Cardiac muscle cell (in vitro differentiated cells and primary cell): ENCODE results near the gene PIAS1. TPM values are rescaled to one million over a fixed set of nuclear protein-coding genes. Genes with fewer than 3 reads are reported as not detected.
"Not testable (repeated sequence)": the region's sequence is repeated elsewhere in the genome, so short reads cannot be mapped to it uniquely, and the experiment has no call there.

Experiments used
- DNase-seq, 2 donors: peaks; one replicate each; pipeline versions ENCODE4 v3.0.0 to v3.0.0-alpha.2; 2010 to 2017; ENCODE audit warnings: low read depth in 1 of 2, low spot score in 1 of 2
- H3K27ac ChIP-seq: fragments of 200-600 bp; sonication (generic); 2 replicates; pipeline ENCODE4 v1.5.1; 2016
- H3K27me3 ChIP-seq: fragments of 200-600 bp; sonication (generic); 2 replicates; pipeline ENCODE4 v1.6.0; 2016; ENCODE audit warnings: control low read depth
- H3K36me3 ChIP-seq: fragments of 200-600 bp; sonication (generic); 2 replicates; pipeline ENCODE4 v1.5.1; 2016; ENCODE audit warnings: control low read depth
- H3K4me1 ChIP-seq: fragments of 200-600 bp; sonication (generic); 2 replicates; pipeline ENCODE4 v1.8.1; 2017; ENCODE audit warnings: low read depth, mild to moderate bottlenecking, mixed run types
- H3K4me3 ChIP-seq: fragments of 200-600 bp; sonication (generic); 2 replicates; pipeline ENCODE4 v1.5.1; 2016; ENCODE audit warnings: mild to moderate bottlenecking
- H3K9me3 ChIP-seq: fragments of 200-600 bp; sonication (generic); 2 replicates; pipeline ENCODE4 v1.5.1; 2017; ENCODE audit warnings: low read depth, mild to moderate bottlenecking, control low read depth
- CTCF ChIP-seq: IDR thresholded peaks from 2 replicates; pipeline ENCODE4 v1.5.1; 2012; ENCODE audit warnings: low read depth, mild to moderate bottlenecking, low read length
- polyA plus RNA-seq: library from polyadenylated mRNA; unstranded; fragments of >200 nt; fragmentation: Nextera tagmentation; extraction: Ambion mirVana; gene quantifications from 2 replicates; pipeline ENCODE4 v1.2.1, GENCODE V29; 2016
- total RNA-seq: library from RNA; depleted of rRNA; stranded (reverse); fragments of >200 nt; gene quantifications from 2 replicates; pipeline ENCODE4 v1.2.3, GENCODE V29; 2016

The PIAS1 gene
- total and polyA plus RNA-seq, 2 experiments from 2014 or later, result 29.0 to 44.3 TPM

GRCh38 chr15:68224108-68224507 is 170.0 kb downstream of the PIAS1 start:
- H3K4me3 ChIP-seq, result no peak overlapping the region
- no peaks in the 10 kb centered on the region for H3K4me1 ChIP-seq
- H3K27ac ChIP-seq, result no peak overlapping the region
- H3K36me3 ChIP-seq, result no peaks in the 10 kb centered on the region
- no peaks in the 10 kb centered on the region for H3K27me3 ChIP-seq
- no peak for TF ChIP-seq CTCF
- no peaks in the 10 kb centered on the region for H3K9me3 ChIP-seq
- DNase-seq, result no peak

- no peak overlapping the region for H3K4me3 ChIP-seq
- H3K27ac ChIP-seq, result no peak overlapping the region
- no peaks in the 10 kb centered on the region for H3K27me3 ChIP-seq
- TF ChIP-seq CTCF, result no peak
- H3K36me3 ChIP-seq, result no peaks in the 10 kb centered on the region
- H3K4me1 ChIP-seq, result no peaks in the 10 kb centered on the region
- no peaks in the 10 kb centered on the region for H3K9me3 ChIP-seq
- DNase-seq, result no peak
These were observed 170.6 kb downstream of the PIAS1 start for GRCh38 chr15:68224546-68225250.

- H3K4me3 ChIP-seq, DNase-seq, H3K27me3 ChIP-seq, H3K36me3 ChIP-seq, H3K27ac ChIP-seq, H3K4me1 ChIP-seq, H3K9me3 ChIP-seq: not testable (repeated sequence)
These were observed 171.3 kb downstream of the PIAS1 start for GRCh38 chr15:68225442-68225841.

- H3K4me3 ChIP-seq, result no peak overlapping the region
- no peaks in the 10 kb centered on the region for H3K4me1 ChIP-seq
These were observed 173.6 kb downstream of the PIAS1 start for GRCh38 chr15:68227643-68228142.

GRCh38 chr15:68228143-68228970 is 174.2 kb downstream of the PIAS1 start:
- peak overlapping the region; percentile 56 for H3K4me3 ChIP-seq
- H3K9me3 ChIP-seq, result no peaks in the 10 kb centered on the region
- peak in 1 of 2 donors; percentile 15 for DNase-seq
- H3K4me1 ChIP-seq, result no peaks in the 10 kb centered on the region
- H3K27ac ChIP-seq, result no peak overlapping the region
- H3K36me3 ChIP-seq, result no peaks in the 10 kb centered on the region
- no peak for TF ChIP-seq CTCF
- H3K27me3 ChIP-seq, result no peaks in the 10 kb centered on the region

More at GRCh38 chr15:68227643-68228142, 173.6 kb downstream of the PIAS1 start:
- no peak for DNase-seq
- Histone ChIP-seq H3K9me3 (no peaks in the 10 kb centered on the region), H3K27me3 (no peaks in the 10 kb centered on the region), H3K36me3 (no peaks in the 10 kb centered on the region), H3K27ac (no peak overlapping the region)
- TF ChIP-seq CTCF, result no peak

- no peak for DNase-seq
- no peaks in the 10 kb centered on the region for H3K36me3 ChIP-seq
- no peaks in the 10 kb centered on the region for H3K27me3 ChIP-seq
- H3K27ac ChIP-seq, result peak overlapping the region; percentile 82
- H3K4me1 ChIP-seq, result no peaks in the 10 kb centered on the region
- TF ChIP-seq CTCF, result no peak
- peak overlapping the region; percentile 56 for H3K4me3 ChIP-seq
- no peaks in the 10 kb centered on the region for H3K9me3 ChIP-seq
These were observed 174.9 kb downstream of the PIAS1 start for GRCh38 chr15:68228971-68229385.
